ENCODE results near the gene RPTOR.

DNA sequence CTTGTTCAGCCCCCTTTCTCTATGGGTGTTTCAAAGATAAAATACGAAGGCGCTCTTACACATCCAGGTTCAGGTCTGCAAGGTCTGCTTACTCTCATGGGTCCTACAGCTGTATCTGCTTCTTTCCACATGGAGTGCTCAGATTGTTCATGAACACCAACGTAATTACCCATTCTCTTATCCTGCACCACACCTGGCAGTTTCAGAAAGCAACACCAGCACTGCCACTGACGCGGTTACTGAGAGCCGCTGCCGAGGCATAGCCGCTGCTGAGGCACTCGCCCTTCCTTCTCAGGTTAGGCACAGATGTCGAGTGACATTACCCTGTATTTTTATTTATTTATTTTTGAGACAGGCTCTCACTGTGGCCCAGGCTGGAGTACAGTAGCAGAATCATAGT lies 147.1 kb downstream of the RPTOR start:
- TF ChIP-seq, protein P1, sequence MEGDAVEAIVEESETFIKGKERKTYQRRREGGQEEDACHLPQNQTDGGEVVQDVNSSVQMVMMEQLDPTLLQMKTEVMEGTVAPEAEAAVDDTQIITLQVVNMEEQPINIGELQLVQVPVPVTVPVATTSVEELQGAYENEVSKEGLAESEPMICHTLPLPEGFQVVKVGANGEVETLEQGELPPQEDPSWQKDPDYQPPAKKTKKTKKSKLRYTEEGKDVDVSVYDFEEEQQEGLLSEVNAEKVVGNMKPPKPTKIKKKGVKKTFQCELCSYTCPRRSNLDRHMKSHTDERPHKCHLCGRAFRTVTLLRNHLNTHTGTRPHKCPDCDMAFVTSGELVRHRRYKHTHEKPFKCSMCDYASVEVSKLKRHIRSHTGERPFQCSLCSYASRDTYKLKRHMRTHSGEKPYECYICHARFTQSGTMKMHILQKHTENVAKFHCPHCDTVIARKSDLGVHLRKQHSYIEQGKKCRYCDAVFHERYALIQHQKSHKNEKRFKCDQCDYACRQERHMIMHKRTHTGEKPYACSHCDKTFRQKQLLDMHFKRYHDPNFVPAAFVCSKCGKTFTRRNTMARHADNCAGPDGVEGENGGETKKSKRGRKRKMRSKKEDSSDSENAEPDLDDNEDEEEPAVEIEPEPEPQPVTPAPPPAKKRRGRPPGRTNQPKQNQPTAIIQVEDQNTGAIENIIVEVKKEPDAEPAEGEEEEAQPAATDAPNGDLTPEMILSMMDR (IDR thresholded peaks at IDR 0.05; ENCODE audit: low read length), result no peak
- TF ChIP-seq EZH2 (IDR thresholded peaks at IDR 0.05; ENCODE audit: borderline replicate concordance, low read length), result no peak

Measured in OCI-LY1 (cell line).